ENCODE measurements around the gene ATP2B2.

ATP2B2 gene

DNA sequence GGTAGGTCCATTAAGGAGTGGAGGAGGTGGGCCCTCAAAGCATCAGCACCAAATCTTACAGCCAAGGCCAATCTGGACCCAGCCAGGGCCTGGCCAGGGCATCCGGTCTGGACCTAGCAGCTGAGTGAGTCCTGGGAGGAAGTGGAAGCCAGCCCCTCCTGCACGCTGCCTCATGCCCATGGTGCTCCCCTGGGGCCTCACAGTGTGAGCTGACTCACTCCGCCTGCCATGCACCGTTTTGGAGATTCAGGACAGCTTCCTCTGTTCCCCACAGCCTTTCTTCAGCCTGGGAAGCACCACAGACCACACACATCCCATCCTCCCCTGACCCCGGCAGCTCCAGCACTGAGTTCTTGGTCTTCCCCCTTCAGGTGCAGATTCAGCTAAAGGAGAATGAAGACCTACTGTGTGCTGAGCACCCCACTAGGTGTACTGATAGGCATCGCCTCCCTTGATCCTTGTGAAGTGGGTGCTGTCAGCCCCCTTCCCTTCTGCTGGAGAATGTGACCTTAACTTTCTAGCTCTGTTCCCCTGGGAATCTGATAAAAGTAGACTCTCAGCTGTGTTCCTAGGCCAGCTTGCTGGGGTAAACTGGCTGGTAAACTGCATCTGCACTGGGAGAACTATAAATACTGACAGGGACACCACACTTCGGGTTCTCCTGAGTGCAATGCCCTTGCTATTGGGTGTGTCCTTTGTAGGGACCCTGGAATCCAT is 147.6 kb downstream of the ATP2B2 start:
- DNase-seq, result peak; percentile 60

DNA sequence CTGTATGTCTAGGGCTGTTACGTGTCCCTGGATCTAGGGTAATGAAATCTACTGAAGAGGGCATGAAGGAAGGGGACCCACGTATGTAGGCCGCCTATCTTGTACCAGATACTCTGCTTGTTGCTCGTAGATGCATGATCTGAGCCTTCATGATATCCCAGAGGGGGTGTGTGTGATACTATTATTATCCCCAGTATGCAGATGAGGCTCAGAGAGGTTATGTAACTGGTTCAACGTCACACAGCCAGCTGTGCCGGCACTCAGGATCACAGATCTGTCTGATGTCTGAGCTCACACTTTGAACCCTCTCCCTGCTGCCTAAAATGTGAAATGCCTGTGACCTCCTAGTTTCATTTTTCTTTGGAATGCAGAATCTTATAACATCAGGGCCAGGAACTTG is 148.3 kb downstream of the ATP2B2 start:
- DNase-seq, result no peak

DNA sequence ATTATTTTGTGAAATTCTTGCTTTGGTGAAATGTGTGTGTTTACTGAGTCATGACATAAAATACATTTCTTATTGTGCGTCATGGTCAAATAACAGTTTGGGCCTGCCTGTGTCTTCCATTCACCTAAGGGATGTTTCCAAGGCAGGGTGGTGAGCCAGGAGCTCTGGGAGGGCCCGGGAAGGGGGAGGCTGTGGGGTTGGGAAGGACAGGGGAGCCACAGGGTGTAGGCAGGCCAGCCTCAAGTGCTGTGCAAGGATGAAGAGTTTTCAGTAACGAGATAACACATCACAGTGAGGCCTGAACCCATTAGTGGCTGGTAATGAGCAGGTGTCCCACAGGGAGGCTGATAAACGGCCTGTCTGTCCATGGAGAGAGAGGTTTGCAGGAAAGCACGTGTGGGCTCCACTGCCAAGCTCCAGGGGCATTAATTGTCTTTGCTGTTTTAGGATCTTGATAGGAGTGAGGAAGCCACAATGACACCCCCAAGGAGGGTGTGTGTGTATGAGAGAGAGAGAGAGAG is 148.9 kb downstream of the ATP2B2 start:
- no peak for DNase-seq

DNA sequence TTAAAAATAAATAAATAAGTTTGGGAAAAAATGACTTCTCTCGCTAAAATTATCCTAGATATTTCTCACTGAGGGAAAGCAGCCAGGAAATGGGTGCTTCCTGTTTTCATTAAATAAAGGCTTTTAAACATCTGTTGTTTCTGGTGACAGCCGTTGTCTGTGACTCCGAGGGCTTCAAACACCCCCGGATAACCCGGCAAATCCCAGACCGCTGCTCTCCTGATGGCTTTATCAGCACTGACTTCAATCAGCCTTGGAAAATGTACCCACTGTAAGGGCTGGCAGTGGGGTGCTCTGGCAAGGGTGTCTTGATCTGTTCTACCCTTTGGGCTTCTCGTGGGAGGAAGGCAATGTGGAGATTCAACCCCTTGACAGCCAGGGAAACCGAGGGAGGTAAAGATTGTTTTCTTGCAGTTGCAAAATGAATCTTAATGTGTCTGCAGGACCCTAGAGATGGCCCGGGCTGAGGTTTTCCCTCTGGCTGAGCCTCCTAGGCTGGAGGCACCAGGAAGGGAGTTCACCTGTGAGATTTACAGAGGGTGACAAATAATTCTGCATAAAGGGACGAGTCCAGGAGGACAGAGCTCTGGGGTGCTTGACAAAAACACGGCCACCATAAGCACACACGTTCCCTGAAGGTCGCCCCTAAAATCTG is 150.9 kb downstream of the ATP2B2 start:
- no peak for DNase-seq

DNA sequence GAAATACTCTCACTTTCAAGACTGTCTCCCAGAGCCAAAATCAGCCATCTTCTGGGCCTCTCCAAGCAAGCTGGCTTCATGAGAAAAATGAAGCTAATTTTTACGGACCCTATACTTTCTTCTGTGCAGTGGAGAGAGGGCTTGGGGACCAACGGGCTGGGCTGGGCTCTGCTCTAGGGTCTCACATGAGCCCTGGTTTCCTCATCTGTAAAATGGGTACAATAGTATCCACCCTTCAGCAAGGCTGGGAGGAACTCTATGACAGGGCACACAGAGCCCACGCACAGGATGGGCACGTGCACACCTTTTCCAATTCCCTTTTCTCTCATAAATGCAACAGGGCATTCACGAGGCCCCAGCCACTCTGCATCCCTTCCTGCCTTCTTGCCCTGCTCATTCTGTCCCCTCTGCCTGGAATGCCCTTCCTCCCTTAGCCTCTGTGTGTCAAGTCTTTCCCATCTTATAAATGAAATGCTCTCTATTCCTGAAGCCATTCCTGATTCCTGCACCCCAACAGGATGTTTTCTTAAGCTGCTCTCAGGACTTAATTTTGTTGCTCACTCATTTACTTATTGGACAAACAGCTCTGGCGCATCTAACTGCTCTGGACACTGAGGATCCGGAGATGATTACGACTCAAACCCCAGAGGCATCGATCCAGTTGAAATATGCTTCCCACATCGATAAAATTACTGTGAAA is 151.6 kb downstream of the ATP2B2 start:
- no peak for DNase-seq

DNA sequence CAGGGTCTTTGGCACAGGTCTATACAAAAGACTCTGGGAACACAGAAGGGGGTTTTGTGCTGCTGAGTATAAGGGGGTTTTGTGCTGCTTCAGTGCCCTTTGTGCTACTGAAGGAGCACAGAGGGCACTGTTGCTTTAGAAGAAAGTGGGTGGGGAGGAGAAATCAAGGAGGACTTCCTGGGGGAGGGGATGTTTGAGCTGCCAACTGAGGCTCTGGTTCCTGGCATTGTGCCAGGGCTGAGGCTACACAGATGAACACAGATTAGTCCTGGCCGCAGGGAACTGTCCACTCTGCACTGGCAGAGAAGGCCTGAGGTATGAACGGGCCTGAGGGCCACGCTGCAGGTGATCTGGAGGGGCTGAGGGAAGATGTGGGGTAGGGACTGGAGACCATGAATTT is 152.2 kb downstream of the ATP2B2 start:
- DNase-seq, result no peak

DNA sequence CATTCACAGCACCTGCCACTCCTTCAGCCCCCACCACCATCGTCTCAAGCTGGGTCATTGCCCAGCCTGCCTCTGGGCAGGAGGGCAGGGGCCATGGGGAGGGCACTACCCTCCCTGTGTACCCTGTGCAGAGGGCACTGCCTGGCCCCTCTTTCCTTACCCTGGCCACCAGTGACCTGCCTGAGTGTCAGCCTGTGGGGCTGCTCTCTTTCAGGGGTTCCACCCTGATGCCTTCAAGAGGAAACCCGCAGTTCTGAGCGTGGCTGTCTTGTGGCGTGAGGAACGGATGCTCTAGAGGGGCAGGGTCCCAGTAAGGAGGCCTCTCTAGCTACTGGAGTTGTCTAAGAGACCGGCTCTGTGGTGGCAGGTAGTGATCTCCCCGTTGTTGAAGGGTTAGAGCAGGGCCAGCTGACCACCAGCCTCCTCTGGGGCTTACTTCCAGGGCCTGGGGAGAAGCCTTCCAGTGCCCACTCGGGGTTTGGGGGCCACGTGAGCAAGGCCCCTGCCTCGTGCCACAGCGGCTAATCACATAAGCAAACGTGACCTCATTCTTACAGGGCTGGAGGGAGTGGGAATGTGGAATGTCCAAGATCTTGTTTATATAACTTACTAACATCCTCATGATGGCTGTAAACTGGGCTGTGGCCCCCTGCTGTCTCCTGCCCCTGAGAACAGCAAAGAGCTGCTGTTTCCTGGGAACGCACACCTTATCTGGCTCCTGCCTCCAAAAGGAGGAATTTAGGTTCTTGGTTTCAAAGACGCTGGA is 153.1 kb downstream of the ATP2B2 start:
- no peak for DNase-seq

DNA sequence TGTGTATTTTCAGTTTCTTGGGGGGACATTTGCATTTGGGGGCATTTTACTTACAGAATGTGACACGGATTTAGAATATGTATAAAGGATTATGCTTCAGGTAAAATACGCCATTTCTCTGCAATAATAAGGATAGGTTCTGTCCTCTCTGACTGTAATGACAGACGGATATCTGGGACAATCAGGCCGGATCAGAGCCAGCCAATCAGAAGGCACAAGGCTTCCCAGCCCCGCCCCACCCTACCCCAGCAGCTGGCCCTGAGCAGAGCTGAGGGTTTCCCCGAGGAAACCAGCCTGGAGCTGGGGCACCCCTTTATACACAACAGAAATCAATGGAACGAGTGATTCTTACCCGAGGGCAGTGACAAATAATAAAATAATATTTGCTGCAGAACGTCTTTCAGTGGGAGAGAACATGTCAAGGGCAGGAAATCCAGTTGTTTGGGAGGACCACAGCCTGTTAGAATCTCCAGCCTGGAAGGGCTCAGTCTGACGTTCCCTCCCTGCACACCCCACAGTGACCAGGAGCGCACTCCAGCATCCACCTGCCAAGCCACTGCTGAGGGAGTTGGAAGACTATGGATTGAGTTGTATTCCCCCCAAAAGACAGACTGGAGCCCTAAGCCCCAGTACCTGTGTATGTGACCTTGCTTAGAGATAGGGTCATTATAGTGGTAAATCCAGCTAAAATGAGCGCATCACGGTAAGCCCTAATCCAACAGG is 154.2 kb downstream of the ATP2B2 start:
- DNase-seq, result no peak

DNA sequence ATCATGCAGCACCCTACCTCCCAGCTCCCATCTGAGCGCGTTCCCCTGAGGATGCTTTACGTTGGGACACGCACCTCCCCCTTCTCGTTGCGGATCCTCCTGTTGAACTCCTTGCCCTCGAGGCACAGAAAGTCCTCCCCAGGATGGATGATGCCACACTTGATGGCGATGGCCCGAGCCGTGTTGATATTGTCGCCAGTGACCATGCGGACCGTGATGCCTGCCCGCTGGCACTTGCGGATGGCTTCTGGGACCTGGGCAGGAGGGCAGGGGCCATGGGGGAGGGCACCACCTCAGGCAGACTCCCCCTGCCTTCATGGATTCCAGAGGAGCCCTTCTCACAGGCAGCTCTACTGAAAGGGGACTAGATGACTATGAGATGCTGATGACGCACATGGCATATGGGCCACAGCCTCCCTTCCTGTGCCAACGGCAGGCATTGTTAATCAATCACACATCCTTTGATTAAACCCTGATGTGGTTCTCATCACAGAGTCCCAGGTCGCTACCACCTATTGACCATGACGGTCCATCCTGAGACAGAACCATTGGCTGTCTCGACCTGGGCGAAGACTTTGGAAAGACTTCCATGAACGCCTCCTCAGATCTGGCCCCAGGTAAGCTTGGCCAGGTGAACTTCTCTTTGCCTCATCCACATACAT is 154.9 kb downstream of the ATP2B2 start:
- DNase-seq, result no peak

DNA sequence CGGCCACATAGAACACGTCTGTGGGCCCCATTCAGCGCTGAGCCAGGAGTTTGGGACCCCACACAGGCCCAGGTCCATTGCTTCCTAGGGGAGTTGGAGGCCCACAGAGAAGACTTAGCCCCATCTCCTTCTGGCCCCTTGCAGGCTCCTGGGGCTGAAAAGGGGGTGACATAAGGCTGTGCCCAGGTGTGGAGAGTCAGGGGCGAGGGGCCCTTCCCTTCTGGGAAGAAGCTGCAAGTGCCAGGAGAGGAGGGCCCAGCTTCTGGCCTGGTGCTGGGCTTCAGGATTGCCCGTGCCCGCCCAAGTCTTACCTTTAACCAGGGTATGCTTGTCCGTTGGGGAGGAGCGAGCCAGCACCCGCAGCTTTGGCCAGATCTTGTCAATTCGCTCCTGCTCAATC is 155.6 kb downstream of the ATP2B2 start:
- DNase-seq, result no peak

DNA sequence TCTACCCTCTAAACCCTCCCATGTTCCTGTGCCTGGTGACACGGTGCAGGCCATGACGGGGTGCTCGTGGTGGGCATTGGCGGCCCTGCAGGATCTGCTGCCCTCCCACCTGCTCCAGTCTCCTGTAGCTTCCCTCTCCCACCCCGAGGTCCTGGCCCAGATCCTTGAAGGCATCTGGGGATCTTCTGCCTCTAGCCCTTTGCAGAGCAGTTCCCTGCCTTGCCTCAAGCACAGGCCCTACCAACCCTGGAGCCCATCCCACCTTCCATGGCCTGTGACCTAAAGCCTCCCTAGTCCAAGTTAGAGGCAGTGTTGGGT is 157.0 kb downstream of the ATP2B2 start:
- DNase-seq, result no peak

DNA sequence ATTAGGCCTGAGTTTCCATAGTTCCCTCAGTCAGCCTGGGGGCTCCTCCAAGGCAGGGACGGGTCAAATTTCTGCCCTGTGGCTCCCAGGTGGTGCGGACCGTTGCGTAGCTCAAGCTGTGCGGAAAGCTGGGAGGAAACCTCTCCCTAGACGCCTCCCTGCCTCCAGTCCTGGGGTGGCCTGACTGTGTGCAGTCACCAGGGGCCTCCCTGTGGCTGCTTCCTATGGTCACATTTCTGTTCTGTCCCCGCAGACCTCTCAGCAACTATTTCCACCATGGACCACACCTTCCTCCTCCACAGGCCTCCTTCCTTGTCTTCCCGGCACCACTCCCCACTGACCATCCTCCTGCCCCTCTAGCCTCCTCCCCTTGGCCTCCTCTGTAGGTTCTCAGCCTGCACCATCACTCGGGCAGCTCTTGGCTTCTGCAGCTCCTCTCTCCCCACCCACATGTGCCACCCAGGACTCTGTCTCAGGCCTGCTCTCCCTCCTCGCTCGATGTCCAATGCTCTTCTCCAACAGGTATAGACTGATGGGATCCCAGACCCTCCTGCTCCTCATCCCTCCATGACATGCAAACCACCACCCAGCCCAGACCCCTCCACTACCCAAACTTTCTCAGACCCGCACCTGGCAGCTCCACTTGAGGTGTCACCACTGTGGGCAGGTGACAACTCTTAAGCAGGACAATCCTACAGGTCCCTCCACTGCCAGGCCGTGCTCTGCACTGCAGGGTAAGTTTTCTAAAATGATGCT is 157.6 kb downstream of the ATP2B2 start:
- no peak for DNase-seq

DNA sequence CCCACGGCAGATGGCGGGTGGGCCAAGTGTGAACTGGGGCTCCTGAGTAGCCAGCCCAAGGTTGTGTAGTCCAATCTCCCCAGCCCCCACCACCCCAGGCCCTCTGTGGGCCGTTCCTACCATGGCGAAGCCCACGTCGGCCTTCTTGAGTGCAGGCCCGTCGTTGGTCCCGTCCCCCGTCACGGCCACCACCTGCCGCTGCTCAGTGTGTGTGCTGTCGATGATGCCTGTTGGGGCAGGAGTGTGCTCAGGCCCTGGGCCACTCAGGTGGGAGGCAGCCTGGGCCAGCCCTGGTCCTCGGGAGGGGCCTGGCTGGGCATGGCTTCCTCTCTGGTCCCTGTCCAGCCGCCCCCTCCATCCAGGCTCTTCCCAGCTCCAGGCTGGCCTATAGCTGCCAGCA is 159.5 kb downstream of the ATP2B2 start:
- no peak for DNase-seq

DNA sequence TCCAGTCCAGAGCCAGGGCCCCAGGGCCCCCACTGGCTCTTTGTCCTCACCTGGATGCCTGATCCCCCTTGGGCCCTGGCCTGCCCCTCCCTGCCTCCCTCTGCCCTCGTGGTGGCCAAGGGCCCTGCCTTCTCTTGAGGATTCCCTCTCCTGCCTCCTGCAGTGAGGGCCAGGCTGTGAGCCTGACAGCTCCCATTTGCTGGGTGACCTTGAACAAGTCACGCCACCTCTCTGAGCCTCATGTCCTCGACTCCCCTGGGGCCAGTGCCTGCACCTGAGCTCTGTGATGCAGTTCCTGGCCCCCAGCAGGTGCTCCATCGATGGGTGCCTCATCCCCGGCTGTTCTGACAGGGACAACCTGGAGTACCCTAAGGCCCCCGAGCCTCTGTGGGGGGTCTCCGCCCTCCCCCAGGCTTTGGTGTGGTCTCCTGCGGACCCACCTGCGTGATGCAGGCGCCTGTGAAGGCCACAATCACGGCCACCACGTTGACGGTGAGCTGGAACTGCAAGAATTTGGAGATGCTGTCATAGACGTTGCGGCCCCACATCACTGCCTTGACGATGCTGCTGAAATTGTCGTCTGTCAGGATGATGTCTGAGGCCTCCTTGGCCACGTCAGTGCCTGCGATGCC is 160.3 kb downstream of the ATP2B2 start:
- no peak for DNase-seq

DNA sequence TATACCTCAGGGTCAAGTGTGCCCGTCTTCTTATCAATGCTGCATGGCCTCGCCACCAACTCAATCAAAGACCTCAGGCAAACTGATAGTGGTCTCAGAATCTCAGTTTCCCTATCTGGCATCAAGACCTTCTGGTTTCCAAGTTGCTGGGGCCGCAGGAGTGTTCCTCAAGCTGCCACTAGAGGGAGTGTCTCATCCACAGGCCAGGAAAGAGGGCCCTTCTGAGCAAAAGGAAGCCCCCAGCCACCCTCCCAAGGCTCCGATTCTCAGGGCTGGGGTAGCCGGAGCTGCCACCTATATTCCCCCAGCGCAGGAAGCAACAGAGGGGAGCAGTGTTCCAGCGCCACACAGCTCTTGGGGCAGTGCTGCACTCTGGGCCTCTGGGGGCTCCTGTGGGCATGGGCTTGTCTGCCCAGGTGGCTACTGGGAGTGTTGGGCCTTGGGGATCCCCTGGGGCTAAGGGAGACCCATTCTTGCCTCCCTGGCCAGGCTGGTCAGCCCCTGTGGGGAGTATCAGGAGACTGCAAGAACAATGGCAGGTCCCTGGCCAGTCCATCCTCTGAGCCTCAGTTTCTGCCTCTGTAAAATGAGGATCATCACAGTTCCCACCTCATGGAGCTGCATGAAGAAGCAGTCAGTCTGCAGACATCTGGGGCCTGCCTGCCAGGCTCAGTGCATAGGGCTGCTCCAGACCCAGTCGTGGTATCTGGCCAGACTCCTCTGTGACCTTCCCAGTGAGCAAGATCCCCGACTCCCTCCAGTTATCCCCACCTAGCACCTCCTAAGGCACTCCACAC is 161.0 kb downstream of the ATP2B2 start:
- DNase-seq, result peak; percentile 45

DNA sequence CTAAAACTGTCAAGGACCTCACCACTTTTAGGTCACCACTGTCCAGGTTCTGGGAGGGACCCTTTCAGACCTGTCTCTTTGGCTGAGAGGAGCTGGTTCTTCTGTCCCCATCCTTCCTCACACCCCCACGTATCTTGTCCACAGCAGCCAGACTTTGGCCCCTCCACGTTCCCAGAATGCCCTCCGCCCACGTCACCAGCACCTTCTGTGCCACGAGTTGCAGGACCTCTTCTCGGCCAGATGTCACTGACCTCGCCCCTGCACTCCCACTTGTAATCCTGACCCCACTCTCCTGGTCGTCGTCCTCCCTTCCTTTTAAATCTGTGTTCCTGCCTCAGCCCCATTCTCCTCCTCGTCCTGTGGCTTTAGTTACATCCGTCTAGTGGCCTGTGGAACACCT is 161.9 kb downstream of the ATP2B2 start:
- DNase-seq, result no peak

DNA sequence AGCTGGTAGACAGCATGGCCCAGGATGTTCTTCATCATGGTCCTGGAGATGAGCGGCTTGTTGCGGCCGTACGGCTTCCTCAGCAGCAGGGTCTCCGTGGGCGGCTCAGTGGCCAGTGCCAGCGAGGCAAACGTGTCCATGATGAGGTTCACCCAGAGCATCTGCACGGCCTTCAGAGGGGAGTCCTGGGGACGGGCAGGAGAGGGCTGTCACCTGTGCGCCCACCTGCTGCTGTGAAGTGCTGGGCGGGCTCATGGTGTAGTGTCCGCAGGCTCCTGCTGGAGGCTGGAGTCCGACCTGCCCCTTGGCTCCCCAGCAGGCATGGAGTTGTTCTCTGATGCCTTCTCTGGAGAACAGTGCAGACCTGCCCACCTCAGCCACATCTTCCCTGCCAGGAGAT is 162.6 kb downstream of the ATP2B2 start:
- DNase-seq, result no peak

DNA sequence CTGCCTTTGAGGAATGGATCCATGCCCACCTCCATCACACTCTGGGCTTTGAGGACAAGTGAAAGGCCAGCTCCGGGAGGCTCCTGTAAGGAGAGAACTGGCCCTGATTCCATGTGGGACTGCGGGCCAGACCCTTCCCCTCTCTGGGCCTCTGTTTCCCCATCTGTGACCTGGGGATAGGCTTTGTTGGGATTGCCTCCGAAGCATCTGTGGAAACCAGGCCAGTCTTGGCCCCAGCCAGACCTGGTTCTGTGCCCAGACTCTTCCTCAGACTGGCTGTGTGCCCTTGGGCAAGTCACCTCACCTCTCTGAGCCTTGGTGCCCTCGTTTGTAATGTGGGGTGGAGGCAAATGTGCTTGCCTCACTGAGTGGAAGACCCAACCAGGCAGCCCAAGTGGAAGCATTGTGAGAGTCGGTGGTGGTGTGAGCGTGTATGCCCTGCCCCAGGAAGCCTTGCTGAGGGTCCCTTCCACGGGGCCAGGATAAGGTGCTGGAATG is 163.4 kb downstream of the ATP2B2 start:
- no peak for DNase-seq

DNA sequence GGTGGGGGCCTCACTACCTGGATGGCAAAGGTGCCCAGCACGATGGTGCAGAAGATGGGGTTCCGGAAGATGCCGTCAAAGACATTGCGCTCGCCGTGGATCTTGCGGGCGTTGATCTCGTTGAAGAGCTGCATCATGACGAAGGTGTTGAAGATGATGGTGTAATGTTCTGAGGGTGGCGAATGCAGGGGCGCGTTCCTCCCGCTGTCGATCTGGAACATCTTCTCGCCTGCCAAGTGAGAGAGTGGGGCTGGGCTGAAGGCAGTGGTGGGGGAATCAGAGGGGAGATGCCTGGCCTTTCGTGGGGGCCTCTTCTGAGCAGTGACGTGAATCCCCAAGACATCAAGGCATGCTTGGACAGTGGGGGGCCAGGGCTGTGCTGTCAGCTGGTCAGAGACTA is 164.9 kb downstream of the ATP2B2 start:
- no peak for DNase-seq

DNA sequence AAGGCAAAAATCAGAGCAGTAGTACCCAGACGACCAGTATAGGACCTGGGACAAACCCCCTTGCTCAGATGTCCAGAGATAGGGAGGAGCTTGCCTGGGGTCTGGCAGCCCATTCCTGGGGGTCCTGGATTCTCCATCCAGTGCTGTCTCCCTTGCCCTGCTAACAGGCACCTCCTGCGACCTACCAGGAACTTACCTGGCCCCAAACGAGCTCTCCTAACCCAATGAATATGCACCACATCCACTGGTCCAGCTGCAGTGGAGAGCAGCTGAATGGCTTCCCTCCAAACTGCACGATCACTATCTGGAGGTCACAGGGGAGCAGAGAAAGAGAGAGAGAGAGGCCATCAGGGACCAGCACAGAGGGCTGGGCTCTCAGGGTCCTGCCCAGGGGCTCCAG is 165.3 kb downstream of the ATP2B2 start:
- DNase-seq, result no peak

Measured in femur (tissue), 1 donor.